ENCODE data around the gene ENTHD1.
"Not testable (repeated sequence)": the region's sequence is repeated elsewhere in the genome, so short reads cannot be mapped to it uniquely, and the experiment has no call there.

ENTHD1 gene

DNA sequence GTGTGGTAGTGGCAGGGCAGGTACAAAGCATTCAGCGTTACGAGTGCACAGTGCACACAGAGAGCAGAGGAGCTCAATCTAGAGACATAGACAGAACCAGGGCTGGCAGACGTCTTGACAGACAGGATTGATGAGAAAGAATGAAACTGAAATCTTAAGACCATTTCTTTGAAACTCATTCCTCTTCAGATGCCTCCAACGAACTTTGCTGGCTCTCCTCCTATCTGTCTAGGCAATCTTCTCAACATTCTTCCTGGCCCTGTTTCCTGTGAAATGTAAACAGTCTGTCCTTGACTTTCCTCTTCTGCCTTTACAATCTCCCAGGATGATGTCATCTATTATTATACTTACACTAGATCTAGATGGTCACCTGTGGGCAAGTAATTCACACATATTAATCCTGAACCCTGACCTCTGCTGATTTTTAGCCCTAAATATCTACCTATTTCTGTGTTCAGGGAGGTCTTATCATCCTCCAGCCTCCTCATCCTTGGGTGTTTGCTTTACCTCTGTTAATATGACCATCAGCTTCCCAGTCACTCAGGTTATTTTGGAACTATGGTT, 119.5 kb downstream of the ENTHD1 start:
- no peak for DNase-seq

DNA sequence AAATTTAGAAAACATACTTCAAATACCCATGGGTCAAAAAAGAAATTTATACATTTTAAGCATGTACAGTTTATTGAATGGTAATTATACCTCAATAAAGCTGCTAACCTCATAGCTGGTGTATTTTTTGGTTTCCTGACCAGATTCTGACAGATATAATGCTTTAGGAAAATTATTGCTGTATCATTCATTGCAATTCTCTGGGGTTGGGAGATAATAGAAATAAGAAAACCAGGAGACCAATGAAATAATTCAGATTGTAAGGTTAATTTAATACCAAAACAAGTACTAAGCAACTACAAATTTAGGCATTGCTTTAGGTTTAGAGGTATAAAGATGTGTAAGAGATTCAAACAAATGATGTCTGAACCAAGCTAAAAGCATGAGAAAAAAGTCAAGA, 120.1 kb downstream of the ENTHD1 start:
- DNase-seq = no peak

- no peak for DNase-seq
Observed at GRCh38 chr22:39771486-39771885, 122.1 kb downstream of the ENTHD1 start.

DNA sequence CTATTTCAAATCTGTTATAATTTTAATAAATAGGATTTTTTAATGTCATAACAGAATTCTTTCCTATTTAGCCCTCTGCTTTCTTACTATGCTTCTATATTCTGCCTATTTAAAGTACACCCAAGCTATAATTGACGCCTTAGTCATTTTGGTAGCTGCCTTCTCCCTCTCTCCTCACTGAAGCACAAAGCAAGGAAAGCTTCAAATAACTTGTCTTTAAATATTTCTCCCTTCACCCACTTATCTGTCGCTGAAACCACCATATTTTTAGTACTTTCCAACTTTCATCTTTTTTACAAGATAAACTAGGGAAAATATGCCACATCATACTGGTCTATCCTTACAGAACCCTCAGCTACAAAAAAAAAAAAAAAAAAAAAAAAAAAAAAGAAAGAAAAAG, 127.9 kb downstream of the ENTHD1 start:
- no peak for DNase-seq

- DNase-seq = no peak
Observed at GRCh38 chr22:39765046-39765445, 128.5 kb downstream of the ENTHD1 start.

- DNase-seq = no peak
Observed at GRCh38 chr22:39763276-39763675, 130.3 kb downstream of the ENTHD1 start.

GRCh38 chr22:39750759-39751158, 142.8 kb downstream of the ENTHD1 start:
- DNase-seq = no peak

DNA sequence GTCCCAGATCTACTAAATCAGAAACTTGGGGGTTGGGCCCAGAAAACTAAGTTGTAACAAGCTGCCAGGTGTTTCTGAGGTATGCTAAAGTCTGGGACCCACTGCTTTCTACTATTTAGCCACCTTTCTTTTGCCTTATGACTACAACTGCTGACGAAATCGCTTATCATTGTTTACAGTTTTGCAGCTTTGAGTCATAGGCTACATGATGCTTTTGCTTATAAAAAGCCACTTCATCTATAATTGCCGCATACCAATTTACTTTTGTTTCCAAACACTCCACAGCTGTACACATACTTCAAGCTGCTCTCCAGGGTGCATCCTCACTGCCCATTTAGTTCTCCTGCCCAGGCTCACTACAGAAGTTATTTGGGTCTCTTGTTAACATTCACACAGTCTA, 144.7 kb downstream of the ENTHD1 start:
- peak; percentile 83 for DNase-seq

DNA sequence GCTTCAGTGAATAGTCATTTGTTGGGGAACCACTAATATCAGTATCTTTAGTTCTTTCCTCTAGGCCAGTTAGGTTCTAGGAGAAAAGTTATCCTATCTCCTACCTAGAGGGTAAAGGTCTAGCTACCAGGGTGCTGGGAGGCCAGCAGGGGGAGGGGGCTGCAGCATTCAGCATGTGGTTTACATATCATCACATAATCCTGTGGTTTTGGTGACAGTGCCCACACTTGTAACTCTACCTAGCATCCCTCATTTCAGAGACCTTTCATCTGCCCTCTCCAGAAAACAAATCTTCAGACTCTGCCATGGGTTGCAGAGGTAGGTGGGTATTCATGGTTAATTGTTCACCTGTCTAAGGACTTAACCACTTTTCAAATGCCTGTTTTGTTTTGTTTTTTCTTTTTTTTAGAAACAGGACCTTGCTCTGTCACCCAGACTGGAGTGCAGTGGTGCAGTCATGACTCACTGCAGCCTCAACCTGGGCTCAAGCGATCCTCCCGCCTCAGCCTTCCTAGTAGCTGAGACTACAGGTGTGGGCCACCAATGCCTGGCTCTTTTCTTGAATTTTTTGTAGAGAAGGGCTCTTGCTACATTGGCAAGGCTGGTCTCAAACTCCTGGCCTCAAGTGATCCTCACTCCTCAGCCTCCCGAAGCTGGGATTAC, 146.8 kb downstream of the ENTHD1 start:
- no peak for DNase-seq

DNA sequence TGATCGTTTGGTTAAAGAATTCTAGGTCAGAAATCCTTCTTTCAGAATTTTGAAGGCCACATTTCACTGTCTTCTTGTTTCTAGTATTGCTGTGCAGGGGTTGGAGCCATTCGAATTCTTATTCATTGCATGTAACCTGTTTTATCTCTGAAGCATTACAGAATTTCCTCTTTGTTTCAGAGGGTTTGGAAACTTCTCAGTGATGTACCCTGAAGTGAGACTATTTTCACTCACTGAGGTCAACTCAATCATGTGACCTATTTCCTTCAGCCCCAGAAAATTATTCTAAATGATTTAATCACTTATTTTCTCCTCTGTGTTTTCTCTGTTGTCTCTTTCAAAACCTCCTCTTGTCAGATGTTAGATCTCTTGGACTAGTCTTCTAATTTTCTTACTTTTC, 147.8 kb downstream of the ENTHD1 start:
- DNase-seq = no peak

DNA sequence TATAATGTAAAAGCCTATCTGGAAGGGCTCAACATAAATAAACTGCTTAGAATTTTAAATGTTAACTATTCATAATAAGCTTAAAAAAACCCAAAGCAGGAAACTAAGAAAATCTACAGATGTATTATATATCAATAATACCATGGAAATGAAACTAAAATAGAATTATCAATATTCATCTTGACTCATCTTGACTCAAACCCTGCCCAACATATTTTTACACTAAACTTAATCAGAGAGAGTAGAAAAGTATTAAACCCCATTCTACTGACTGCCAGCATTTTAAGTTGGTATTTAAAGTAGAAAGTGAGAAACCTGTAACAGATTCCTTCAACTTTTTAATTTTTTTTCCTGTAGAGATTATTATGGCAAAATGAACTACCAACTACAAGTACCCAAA, 149.2 kb downstream of the ENTHD1 start:
- no peak for DNase-seq

- no peak for DNase-seq
Observed at GRCh38 chr22:39743935-39744334, 149.6 kb downstream of the ENTHD1 start.

GRCh38 chr22:39739338-39740027, 154.1 kb downstream of the ENTHD1 start:
- DNase-seq = no peak

DNA sequence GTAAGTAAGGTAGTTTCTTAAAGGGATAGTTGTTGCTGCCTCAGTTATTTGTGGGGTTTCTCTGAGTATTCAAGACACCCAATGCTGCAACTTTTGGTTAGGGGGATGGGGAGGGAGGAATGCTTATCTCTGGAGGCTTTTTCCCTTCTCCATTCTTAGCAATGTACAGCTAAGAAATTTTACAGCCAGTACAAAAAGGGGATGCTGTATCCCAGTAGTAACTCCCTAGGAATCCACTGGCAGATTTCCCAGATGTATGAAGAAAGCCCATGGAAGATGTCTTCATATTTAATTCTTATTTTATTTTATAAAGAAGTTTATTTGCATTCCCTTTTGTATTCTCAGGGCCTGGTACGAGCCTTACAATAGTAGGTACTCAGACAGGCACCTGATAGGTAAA, 154.8 kb downstream of the ENTHD1 start:
- DNase-seq = peak; percentile 51

GRCh38 chr22:39735776-39736175, 157.8 kb downstream of the ENTHD1 start:
- DNase-seq = no peak

- no peak for DNase-seq
Observed at GRCh38 chr22:39734866-39735265, 158.7 kb downstream of the ENTHD1 start.

DNA sequence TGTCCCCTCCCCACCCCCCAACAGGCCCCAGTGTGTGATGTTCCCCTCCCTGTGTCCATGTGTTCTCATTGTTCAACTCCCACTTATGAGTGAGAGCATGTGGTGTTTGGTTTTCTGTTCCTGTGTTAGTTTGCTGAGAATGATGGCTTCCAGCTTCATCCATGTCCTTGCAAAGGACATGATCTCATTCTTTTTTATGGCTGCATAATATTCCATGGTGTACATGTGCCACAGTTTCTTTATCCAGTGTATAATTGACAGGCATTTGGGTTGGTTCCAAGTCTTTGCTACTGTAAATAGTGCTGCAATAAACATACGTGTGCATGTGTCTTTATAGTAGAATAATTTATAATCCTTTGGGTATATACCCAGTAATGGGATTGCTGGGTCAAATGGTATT, 159.5 kb downstream of the ENTHD1 start:
- not testable (repeated sequence) for DNase-seq

- no peak for DNase-seq
Observed at GRCh38 chr22:39733191-39733590, 160.4 kb downstream of the ENTHD1 start.

GRCh38 chr22:39732625-39733024, 160.9 kb downstream of the ENTHD1 start:
- no peak for DNase-seq

DNA sequence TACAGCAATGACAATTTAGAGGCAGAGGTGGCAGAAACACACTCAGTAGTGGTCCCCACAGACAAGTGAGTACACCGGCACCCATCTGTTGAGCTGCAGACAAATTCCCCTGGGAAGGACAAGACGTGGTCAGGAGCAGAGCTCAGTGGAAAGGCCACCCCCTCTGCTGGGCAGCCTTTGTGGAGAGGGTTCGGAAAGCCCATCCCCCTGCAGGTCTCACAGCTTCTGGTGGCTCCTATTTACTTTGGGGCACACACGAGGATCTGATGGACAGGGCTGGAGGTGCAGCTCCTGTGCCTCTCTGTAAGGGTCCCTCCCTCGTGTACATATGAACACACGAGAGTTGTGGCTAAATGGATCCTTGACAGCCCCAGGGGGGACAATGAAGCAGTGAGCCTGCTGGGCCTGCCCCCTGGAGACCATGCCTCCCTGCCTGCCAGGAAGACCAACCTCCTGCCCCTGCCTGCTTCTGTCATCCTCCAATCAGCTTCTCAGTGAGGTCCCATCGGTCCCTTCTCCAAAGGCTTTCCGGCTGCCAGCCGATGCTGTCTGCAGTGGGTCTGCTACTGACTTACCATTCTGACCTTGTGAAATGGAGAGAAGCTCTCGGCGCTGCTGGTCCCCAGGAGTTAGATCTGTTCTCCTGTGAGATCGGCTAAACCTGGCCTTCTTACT, 161.5 kb downstream of the ENTHD1 start:
- no peak for DNase-seq

DNA sequence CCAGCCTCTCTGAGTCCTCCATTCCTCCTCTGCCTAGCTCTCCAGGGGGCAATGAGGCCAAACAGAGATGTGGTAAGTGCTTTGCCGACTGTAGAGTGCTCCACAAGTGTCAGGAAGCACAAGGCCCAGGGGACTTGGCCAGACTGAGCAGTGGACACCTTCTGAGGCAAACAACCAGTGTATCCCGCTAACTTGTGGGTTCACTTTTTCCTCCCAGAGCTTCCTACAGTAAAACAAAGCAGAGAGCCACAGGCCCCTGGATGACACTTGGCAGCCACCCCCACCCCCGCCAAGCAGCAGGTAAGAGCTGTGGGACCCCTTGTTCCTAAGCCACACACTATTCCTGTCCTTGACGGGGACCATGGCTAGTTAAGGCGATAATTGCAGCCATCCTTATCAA, 162.1 kb downstream of the ENTHD1 start:
- no peak for DNase-seq

GRCh38 chr22:39729141-39729934, 164.2 kb downstream of the ENTHD1 start:
- DNase-seq = no peak

DNA sequence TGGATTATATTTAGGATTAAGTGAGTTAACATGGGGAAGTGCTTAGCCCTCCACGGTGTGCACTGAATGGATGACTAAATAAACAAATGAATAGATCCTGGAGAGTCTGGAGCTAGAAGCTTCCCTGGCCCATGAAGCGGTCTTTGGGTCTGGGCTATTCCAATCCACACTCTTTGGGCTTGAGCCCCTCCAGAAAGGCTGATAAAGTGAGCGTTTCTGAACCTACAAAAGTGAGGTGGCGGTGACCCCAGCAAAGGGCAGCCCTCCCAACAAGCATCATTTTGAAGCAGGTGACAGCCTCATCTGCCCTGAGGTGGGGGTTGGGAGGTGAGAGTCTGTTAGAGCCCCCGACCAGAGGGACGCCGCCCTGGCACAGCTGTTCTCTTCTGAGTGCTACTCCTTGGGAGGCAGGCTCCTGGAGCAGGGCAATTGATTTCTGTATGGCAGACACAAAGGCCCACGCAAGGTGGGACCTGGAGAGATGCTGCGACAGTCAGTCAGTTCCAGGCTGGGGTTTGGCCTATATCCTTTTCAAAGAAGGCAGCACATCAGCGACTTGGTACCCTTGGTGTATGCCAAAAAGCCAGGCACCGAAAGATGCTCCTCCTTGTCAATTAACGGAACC, 165.2 kb downstream of the ENTHD1 start:
- DNase-seq = no peak
